Calu3 (cell line): Measurements from ENCODE around the gene ATXN7L1. TPM values are rescaled to one million over a fixed set of nuclear protein-coding genes. Genes with fewer than 3 reads are reported as not detected.
"Not testable (repeated sequence)": the region's sequence is repeated elsewhere in the genome, so short reads cannot be mapped to it uniquely, and the experiment has no call there.

Experiments
- BruUV-seq: library from RNA; stranded (reverse); fragments of 400-500 nt; replicated peaks from 2 replicates; lab custom pipeline; 2021; lab: Mats Ljungman, UMichigan
- CTCF ChIA-PET: fragments of 300-600 bp; sonication (Branson Sonifier 250); formaldehyde crosslinking; loops from one replicate; lab custom pipeline; 2022; ENCODE audit warnings: antibody characterized with exemption; lab: Charles Lee
- DNase-seq: peaks from one replicate; pipeline ENCODE4 v3.0.0; 2022
- H3K27ac Mint-ChIP-seq: one replicate; pipeline ENCODE4 v1.8.0; 2022; ENCODE audit warnings: mixed read lengths; ENCODE audit not compliant: unreplicated experiment
- H3K27me3 Mint-ChIP-seq: one replicate; pipeline ENCODE4 v1.8.0; 2022; ENCODE audit warnings: mixed read lengths; ENCODE audit not compliant: unreplicated experiment
- H3K36me3 Mint-ChIP-seq: one replicate; pipeline ENCODE4 v1.8.0; 2022; ENCODE audit warnings: mild to moderate bottlenecking, moderate library complexity, mixed read lengths; ENCODE audit not compliant: insufficient read depth, unreplicated experiment
- H3K4me1 Mint-ChIP-seq: one replicate; pipeline ENCODE4 v1.8.0; 2022; ENCODE audit warnings: mild to moderate bottlenecking, low read depth, mixed read lengths; ENCODE audit not compliant: unreplicated experiment
- H3K4me3 Mint-ChIP-seq: one replicate; pipeline ENCODE4 v1.8.0; 2022; ENCODE audit warnings: mild to moderate bottlenecking, low read depth, moderate library complexity, mixed read lengths; ENCODE audit not compliant: unreplicated experiment
- H3K9me3 Mint-ChIP-seq: one replicate; pipeline ENCODE4 v1.8.0; 2022; ENCODE audit warnings: low read depth, mixed read lengths; ENCODE audit not compliant: unreplicated experiment
- intact Hi-C: fragments of 100-400 bp; cut with micrococcal nuclease; formaldehyde crosslinking; loops from one replicate; pipeline ENCODE4 v1.10.0; 2022; ENCODE audit not compliant: unreplicated experiment
- total RNA-seq: library from RNA; stranded (reverse); gene quantifications from 2 replicates; pipeline ENCODE4 v1.2.3, GENCODE V29; 2022
- TF ChIP-seq, protein P1 (sequence below): fragments of 200-600 bp; IDR thresholded peaks from one replicate; pipeline ENCODE4 v1.8.0; 2022; ENCODE audit warnings: antibody characterized with exemption; ENCODE audit not compliant: unreplicated experiment

Gene ATXN7L1
- total RNA-seq, 1 experiment from 2014 or later: 12.0 TPM

DNA sequence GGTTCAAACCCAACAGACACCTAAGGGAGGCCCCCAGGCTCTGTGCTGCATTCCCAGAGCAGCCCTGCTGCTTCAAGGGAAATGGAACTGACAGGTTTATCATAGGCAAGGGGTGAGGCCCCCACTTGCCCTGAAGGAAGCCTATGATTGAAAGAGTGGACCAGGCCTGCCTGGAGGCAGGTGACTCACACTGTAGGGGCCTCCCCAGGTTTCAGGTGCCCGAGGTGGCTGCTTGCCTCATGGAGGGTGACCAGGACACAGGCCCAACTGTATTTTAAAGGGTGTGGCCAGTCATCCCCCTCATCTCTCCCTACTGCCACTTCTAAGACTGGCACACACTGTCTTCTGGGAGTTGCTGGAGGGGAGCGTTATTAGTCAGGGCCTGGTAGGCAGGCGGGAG is 85.4 kb downstream of the ATXN7L1 start:
- peak; percentile 53 for DNase-seq
- no peaks in the 10 kb centered on the region for H3K27me3 Mint-ChIP-seq
- H3K4me1 Mint-ChIP-seq: peaks cover 20% of the 10 kb centered on the region
- no peak overlapping the region for H3K4me3 Mint-ChIP-seq
- CTCF ChIA-PET: no interaction called here
- no peaks in the 10 kb centered on the region for H3K36me3 Mint-ChIP-seq
- no peaks in the 10 kb centered on the region for H3K9me3 Mint-ChIP-seq
- TF ChIP-seq, protein P1, sequence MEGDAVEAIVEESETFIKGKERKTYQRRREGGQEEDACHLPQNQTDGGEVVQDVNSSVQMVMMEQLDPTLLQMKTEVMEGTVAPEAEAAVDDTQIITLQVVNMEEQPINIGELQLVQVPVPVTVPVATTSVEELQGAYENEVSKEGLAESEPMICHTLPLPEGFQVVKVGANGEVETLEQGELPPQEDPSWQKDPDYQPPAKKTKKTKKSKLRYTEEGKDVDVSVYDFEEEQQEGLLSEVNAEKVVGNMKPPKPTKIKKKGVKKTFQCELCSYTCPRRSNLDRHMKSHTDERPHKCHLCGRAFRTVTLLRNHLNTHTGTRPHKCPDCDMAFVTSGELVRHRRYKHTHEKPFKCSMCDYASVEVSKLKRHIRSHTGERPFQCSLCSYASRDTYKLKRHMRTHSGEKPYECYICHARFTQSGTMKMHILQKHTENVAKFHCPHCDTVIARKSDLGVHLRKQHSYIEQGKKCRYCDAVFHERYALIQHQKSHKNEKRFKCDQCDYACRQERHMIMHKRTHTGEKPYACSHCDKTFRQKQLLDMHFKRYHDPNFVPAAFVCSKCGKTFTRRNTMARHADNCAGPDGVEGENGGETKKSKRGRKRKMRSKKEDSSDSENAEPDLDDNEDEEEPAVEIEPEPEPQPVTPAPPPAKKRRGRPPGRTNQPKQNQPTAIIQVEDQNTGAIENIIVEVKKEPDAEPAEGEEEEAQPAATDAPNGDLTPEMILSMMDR: no peak
- no peak overlapping the region for H3K27ac Mint-ChIP-seq
- intact Hi-C loops: no loop called here
- no TSS peak for BruUV-seq

DNA sequence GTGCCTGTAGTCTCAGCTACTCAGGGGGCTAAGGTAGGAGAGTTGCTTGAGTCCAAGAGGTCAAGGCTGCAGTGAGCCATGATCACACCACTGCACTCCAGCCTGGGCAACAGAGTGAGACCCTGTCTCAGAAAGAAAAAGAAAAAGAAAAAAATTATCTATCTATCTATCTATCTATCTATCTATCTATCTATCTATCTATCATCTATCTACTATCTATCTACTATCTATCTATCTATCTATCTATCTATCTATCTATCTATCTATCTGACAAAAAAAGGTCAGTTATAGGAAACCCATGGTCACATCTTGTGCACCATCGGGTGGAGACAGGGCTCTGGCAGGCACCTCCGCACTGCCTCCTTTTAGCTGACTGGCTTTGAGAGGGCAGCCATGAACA is 85.9 kb downstream of the ATXN7L1 start:
- H3K9me3 Mint-ChIP-seq, BruUV-seq, CTCF ChIA-PET, H3K27ac Mint-ChIP-seq, H3K27me3 Mint-ChIP-seq, DNase-seq, H3K36me3 Mint-ChIP-seq, intact Hi-C loops, H3K4me3 Mint-ChIP-seq: not testable (repeated sequence)
- peaks cover 20% of the 10 kb centered on the region for H3K4me1 Mint-ChIP-seq

DNA sequence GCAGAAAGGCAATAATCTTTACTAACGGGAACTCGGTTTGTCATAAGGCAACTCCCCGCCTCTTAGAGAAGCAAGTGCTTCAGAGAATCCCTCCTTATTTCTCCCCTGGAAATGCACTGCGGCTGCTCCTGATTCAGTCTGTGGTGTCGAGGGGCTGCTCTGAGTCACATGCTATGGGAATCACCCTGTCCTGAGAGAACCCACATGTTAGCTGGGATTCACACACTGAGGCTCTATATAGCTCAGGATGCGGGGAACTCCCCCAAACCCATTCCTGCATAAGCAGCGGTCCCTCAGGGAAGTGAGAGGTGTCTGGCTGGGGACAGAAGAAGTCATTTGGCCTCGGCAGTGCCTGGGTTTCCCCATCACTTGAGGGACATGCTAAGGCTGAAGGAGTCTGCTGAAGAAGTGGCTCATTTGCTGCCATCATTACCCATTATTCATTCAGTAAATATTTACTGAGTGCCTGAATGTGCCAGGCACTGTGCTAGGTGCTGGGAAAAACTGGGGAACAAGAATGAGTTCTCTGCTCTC is 87.5 kb downstream of the ATXN7L1 start:
- CTCF ChIA-PET: no interaction called here
- Mint-ChIP-seq H3K27ac (no peak overlapping the region), H3K9me3 (no peaks in the 10 kb centered on the region), H3K4me3 (no peak overlapping the region), H3K4me1 (peaks cover 20% of the 10 kb centered on the region), H3K27me3 (no peaks in the 10 kb centered on the region), H3K36me3 (peaks cover 6% of the 10 kb centered on the region)
- TF ChIP-seq, protein P1: no peak
- no TSS peak for BruUV-seq
- DNase-seq: no peak
- intact Hi-C loops: no loop called here

DNA sequence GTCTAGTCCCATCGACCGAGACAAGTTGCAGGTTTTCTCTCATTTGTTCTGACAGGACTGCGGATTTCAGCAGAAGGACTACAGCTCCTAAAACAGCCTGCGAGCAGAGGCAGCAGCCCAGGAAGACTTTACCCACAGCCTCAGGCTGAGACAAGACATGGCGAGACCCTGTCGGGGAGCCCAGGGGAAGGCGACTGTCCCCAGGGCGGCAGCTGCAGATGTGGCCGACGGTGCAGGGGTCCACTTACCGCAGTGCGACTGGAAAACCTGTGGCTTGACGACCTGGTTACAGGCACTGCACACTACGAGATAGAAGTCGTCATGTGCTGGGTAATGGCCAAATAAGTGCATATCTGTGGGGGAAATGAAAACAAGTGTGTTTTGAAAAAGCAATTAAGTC is 88.0 kb downstream of the ATXN7L1 start:
- peaks cover 16% of the 10 kb centered on the region for H3K4me1 Mint-ChIP-seq
- H3K36me3 Mint-ChIP-seq: peaks cover 6% of the 10 kb centered on the region
- DNase-seq: no peak
- TF ChIP-seq, protein P1: no peak
- BruUV-seq: no TSS peak
- H3K27me3 Mint-ChIP-seq: no peaks in the 10 kb centered on the region
- H3K27ac Mint-ChIP-seq: no peak overlapping the region
- H3K4me3 Mint-ChIP-seq: no peak overlapping the region
- CTCF ChIA-PET: no interaction called here
- intact Hi-C loops: no loop called here
- no peaks in the 10 kb centered on the region for H3K9me3 Mint-ChIP-seq

DNA sequence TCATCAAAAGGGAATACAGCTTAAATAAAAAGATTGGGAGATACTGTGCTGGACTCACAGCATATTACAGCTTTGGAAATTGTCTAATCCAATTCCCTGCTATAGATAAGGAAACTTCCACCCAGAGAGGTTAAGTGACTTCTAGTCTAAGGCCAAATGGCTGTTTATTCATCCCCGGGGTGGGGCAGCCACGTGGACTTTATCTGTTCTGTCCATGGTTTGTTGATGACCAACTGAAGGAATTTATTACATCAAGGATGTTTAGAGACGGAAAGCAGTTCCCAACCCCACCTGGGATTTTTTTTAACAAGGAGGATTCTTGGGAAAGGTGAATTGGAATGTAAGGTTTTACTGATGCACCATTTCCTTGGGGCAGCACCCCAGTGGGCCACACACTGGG is 88.6 kb downstream of the ATXN7L1 start:
- peaks cover 6% of the 10 kb centered on the region for H3K36me3 Mint-ChIP-seq
- no peaks in the 10 kb centered on the region for H3K27me3 Mint-ChIP-seq
- no peak for DNase-seq
- no peak overlapping the region for H3K4me3 Mint-ChIP-seq
- TF ChIP-seq, protein P1: no peak
- intact Hi-C loops: no loop called here
- CTCF ChIA-PET: interaction anchor here (0.6 kb wide), 1 partner anchor 130 kb away, joined by 5 read pairs; no protein-coding TSS in a partner anchor
- no TSS peak for BruUV-seq
- peaks cover 11% of the 10 kb centered on the region for H3K4me1 Mint-ChIP-seq
- no peaks in the 10 kb centered on the region for H3K9me3 Mint-ChIP-seq
- no peak overlapping the region for H3K27ac Mint-ChIP-seq
